ENCODE measurements around the gene FGF1.
"Not testable (repeated sequence)": the region's sequence is repeated elsewhere in the genome, so short reads cannot be mapped to it uniquely, and the experiment has no call there.

Gene FGF1

DNA sequence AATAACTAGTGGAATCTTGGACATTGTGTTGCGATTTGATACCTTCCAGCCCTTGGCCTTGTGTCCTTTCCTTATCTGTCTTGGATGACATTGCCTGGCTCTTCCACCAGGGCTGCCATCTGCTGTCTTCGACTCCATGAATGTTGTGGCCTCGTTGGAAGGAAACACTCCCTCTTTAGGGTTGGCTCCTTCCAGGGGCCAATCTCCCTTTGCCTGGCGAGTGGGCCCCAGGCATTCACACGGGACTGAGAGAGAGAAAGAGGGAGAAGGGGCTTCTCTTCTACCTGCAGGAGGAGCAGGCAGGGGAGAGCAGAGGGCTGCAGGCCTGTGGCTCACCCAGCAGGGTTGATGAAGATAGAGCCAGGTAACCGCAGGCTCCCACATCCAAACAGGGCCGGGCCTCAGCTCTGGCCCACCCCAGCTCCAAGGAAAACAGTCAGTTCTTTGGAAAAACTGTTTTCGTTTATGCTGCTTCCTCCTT is 31.3 kb downstream of the FGF1 start:
- no peak for FAIRE-seq
- no peak for DNase-seq (ENCODE audit: insufficient read length, low spot score)

GRCh38 chr5:142653321-142653720 is 32.6 kb downstream of the FGF1 start:
- TF ChIP-seq POLR2A (IDR thresholded peaks at IDR 0.05; ENCODE audit: low read depth, low read length): no peak
- no peak for TF ChIP-seq POU2F2 (IDR thresholded peaks at IDR 0.05; ENCODE audit: low read depth, low read length)
- TF ChIP-seq POLR2AphosphoS5 (IDR thresholded peaks at IDR 0.05; ENCODE audit: low read depth, low read length): no peak
- TF ChIP-seq TAF1 (IDR thresholded peaks at IDR 0.05; ENCODE audit: low read depth, low read length): no peak
- FAIRE-seq: no peak
- no peak for DNase-seq (ENCODE audit: insufficient read length, low spot score)

More for the DNA sequence above, 31.3 kb downstream of the FGF1 start:
- TF ChIP-seq TAF1 (IDR thresholded peaks at IDR 0.05; ENCODE audit: low read depth, low read length): no peak
- TF ChIP-seq POLR2AphosphoS5 (IDR thresholded peaks at IDR 0.05; ENCODE audit: low read depth, low read length): no peak
- no peak for TF ChIP-seq PAX5 (IDR thresholded peaks at IDR 0.05; ENCODE audit: insufficient read depth, low read length, severe bottlenecking)
- TF ChIP-seq SPI1 (IDR thresholded peaks at IDR 0.05; ENCODE audit: low read depth, low read length): no peak
- TF ChIP-seq POLR2A (IDR thresholded peaks at IDR 0.05; ENCODE audit: low read depth, low read length): no peak
- no peak for TF ChIP-seq POU2F2 (IDR thresholded peaks at IDR 0.05; ENCODE audit: low read depth, low read length)

DNA sequence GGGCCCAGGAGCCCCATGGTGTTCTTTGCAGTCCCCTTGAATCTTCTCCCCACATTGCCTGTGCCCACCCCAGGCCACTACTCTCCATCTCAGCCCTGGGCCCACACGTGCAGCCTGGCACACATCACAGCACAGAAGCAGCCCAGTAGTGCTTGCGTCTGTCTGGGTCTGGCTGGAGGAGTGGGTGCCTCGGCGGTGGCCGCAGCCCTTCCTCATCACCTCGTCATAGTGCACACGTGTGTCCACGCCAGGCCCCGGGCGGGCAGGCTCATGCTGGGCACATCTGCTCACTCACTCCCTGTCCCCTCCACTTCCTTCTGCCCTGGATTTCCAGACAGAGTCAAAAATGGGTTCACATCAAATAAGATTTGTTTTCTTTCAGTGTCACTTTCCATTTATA is 33.3 kb downstream of the FGF1 start:
- FAIRE-seq (no peak), DNase-seq (ENCODE audit: insufficient read length, low spot score) (no peak)
- TF ChIP-seq POLR2AphosphoS5 (IDR thresholded peaks at IDR 0.05; ENCODE audit: low read depth, low read length) (no peak), TAF1 (IDR thresholded peaks at IDR 0.05; ENCODE audit: low read depth, low read length) (no peak), PAX5 (IDR thresholded peaks at IDR 0.05; ENCODE audit: insufficient read depth, low read length, severe bottlenecking) (no peak), SPI1 (IDR thresholded peaks at IDR 0.05; ENCODE audit: low read depth, low read length) (no peak), POLR2A (IDR thresholded peaks at IDR 0.05; ENCODE audit: low read depth, low read length) (no peak), POU2F2 (IDR thresholded peaks at IDR 0.05; ENCODE audit: low read depth, low read length) (no peak)

GRCh38 chr5:142650881-142651280 is 35.0 kb downstream of the FGF1 start:
- FAIRE-seq (no peak), DNase-seq (ENCODE audit: insufficient read length, low spot score) (no peak)
- TF ChIP-seq PAX5 (IDR thresholded peaks at IDR 0.05; ENCODE audit: insufficient read depth, low read length, severe bottlenecking) (no peak), SPI1 (IDR thresholded peaks at IDR 0.05; ENCODE audit: low read depth, low read length) (no peak), POLR2A (IDR thresholded peaks at IDR 0.05; ENCODE audit: low read depth, low read length) (no peak), POU2F2 (IDR thresholded peaks at IDR 0.05; ENCODE audit: low read depth, low read length) (no peak)

DNA sequence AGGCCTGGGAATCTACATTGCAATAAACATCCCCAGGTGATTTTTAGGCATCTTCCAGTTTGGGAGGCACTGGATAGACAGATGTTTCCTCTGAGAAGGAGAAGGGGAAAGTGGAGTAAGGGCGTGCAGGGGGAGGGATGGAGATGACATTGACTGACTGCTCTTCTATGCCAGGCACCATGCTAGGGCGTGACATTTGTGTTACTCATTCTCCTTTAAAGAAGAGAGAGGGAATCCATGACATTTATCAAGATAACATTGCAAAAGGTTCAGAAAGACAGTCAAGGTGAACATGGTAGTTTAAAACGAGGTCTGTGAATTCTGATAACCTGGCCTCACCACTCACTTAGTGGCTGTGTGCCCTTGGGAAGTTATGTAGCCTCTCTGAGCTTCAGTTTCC is 35.8 kb downstream of the FGF1 start:
- FAIRE-seq (no peak), DNase-seq (ENCODE audit: insufficient read length, low spot score) (no peak)
- TF ChIP-seq POLR2A (IDR thresholded peaks at IDR 0.05; ENCODE audit: low read depth, low read length) (no peak), POU2F2 (IDR thresholded peaks at IDR 0.05; ENCODE audit: low read depth, low read length) (no peak), PAX5 (IDR thresholded peaks at IDR 0.05; ENCODE audit: insufficient read depth, low read length, severe bottlenecking) (no peak), POLR2AphosphoS5 (IDR thresholded peaks at IDR 0.05; ENCODE audit: low read depth, low read length) (no peak), SPI1 (IDR thresholded peaks at IDR 0.05; ENCODE audit: low read depth, low read length) (no peak), TAF1 (IDR thresholded peaks at IDR 0.05; ENCODE audit: low read depth, low read length) (no peak)

- not testable (repeated sequence) for FAIRE-seq; DNase-seq (ENCODE audit: insufficient read length, low spot score)
Measured at GRCh38 chr5:142648108-142648507, 37.8 kb downstream of the FGF1 start.

- TF ChIP-seq POLR2AphosphoS5 (IDR thresholded peaks at IDR 0.05; ENCODE audit: low read depth, low read length) (no peak), SPI1 (IDR thresholded peaks at IDR 0.05; ENCODE audit: low read depth, low read length) (no peak), POU2F2 (IDR thresholded peaks at IDR 0.05; ENCODE audit: low read depth, low read length) (no peak), TAF1 (IDR thresholded peaks at IDR 0.05; ENCODE audit: low read depth, low read length) (no peak), PAX5 (IDR thresholded peaks at IDR 0.05; ENCODE audit: insufficient read depth, low read length, severe bottlenecking) (no peak), POLR2A (IDR thresholded peaks at IDR 0.05; ENCODE audit: low read depth, low read length) (no peak)
- FAIRE-seq (no peak), DNase-seq (ENCODE audit: insufficient read length, low spot score) (no peak)
Measured at GRCh38 chr5:142645456-142645855, 40.4 kb downstream of the FGF1 start.

DNA sequence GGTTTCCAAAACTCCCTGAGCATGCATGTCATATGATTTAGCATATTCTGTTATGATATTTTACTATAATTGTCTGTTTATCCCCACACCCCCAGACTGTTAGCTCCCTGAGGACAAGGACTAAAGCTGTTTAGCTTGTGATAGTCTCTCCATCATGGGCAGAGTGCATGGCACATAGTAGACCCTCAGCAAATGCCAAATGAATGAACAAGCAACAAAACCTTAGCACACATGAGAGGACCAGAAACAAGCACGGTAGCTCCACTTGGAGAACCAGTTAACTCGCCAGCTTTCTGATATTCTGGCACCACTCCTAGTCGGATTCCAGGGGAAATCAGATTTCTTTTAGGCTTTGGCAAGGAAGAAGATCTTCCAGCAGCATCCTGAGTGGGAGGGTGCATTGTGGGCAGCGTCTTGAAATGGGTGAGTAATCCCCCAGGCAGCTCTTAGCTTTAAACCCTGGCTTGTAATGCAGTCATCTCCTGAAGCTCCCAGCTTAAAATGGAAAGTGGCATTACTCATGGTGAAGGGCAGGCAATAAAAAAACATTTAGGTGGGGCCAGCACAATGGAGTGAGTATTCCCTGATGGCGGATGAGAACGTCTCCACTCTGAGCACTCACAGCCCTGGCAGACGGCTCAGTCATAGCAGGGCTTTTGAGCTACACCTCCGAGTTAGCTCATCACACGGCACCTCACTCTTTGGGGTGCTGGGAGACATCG is 41.1 kb downstream of the FGF1 start:
- DNase-seq (ENCODE audit: insufficient read length, low spot score) (no peak), FAIRE-seq (no peak)
- TF ChIP-seq POU2F2 (IDR thresholded peaks at IDR 0.05; ENCODE audit: low read depth, low read length) (no peak), POLR2AphosphoS5 (IDR thresholded peaks at IDR 0.05; ENCODE audit: low read depth, low read length) (no peak), TAF1 (IDR thresholded peaks at IDR 0.05; ENCODE audit: low read depth, low read length) (no peak), PAX5 (IDR thresholded peaks at IDR 0.05; ENCODE audit: insufficient read depth, low read length, severe bottlenecking) (no peak)

GRCh38 chr5:142644127-142644526 is 41.8 kb downstream of the FGF1 start:
- FAIRE-seq (no peak), DNase-seq (ENCODE audit: insufficient read length, low spot score) (no peak)
- no peak for TF ChIP-seq POLR2A (IDR thresholded peaks at IDR 0.05; ENCODE audit: low read depth, low read length)
- no peak for TF ChIP-seq TAF1 (IDR thresholded peaks at IDR 0.05; ENCODE audit: low read depth, low read length)
- no peak for TF ChIP-seq POU2F2 (IDR thresholded peaks at IDR 0.05; ENCODE audit: low read depth, low read length)
- no peak for TF ChIP-seq POLR2AphosphoS5 (IDR thresholded peaks at IDR 0.05; ENCODE audit: low read depth, low read length)
- TF ChIP-seq SPI1 (IDR thresholded peaks at IDR 0.05; ENCODE audit: low read depth, low read length): no peak
- TF ChIP-seq PAX5 (IDR thresholded peaks at IDR 0.05; ENCODE audit: insufficient read depth, low read length, severe bottlenecking): no peak

GRCh38 chr5:142643634-142644033 is 42.3 kb downstream of the FGF1 start:
- TF ChIP-seq POLR2AphosphoS5 (IDR thresholded peaks at IDR 0.05; ENCODE audit: low read depth, low read length) (no peak), POU2F2 (IDR thresholded peaks at IDR 0.05; ENCODE audit: low read depth, low read length) (no peak), SPI1 (IDR thresholded peaks at IDR 0.05; ENCODE audit: low read depth, low read length) (no peak), TAF1 (IDR thresholded peaks at IDR 0.05; ENCODE audit: low read depth, low read length) (no peak), PAX5 (IDR thresholded peaks at IDR 0.05; ENCODE audit: insufficient read depth, low read length, severe bottlenecking) (no peak), POLR2A (IDR thresholded peaks at IDR 0.05; ENCODE audit: low read depth, low read length) (no peak)
- DNase-seq (ENCODE audit: insufficient read length, low spot score) (no peak), FAIRE-seq (no peak)

All from GM12891 (cell line).